Measurements from ENCODE around the gene STX5.

DNA sequence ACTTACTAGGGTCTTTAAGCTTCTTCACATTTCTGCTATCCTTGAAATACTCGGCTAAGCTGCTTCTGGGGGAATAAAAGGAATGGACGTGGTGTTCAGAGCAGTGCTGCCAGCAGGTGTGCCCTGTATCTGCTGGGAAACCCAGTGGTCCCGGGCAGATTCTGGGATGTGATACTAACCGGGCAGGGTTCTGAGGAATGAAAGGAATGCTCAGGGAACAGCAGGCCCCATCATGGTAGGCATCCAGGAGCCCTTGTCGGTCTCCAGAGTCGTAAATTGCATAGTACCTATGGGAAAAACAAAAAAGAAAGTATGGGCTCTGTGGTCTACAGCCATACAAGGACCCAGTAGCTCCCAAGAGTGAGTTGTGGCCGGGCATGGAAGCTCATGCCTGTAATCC, 35.6 kb downstream of the STX5 start:
- TF ChIP-seq, protein P1, sequence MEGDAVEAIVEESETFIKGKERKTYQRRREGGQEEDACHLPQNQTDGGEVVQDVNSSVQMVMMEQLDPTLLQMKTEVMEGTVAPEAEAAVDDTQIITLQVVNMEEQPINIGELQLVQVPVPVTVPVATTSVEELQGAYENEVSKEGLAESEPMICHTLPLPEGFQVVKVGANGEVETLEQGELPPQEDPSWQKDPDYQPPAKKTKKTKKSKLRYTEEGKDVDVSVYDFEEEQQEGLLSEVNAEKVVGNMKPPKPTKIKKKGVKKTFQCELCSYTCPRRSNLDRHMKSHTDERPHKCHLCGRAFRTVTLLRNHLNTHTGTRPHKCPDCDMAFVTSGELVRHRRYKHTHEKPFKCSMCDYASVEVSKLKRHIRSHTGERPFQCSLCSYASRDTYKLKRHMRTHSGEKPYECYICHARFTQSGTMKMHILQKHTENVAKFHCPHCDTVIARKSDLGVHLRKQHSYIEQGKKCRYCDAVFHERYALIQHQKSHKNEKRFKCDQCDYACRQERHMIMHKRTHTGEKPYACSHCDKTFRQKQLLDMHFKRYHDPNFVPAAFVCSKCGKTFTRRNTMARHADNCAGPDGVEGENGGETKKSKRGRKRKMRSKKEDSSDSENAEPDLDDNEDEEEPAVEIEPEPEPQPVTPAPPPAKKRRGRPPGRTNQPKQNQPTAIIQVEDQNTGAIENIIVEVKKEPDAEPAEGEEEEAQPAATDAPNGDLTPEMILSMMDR (IDR thresholded peaks at IDR 0.05): no peak
- TF ChIP-seq POLR2A (IDR thresholded peaks at IDR 0.05): no peak

Data from Peyer's patch (tissue), 4 donors.